Activated naive CD8-positive, alpha-beta T cell treated with anti-CD3 and anti-CD28 coated beads, Interleukin-2, amount 10 ng/mL, durations not matched to agents 7 days and 5 days (primary cell): ENCODE data around the gene MFSD2A. TPM values are rescaled to one million over a fixed set of nuclear protein-coding genes. Genes with fewer than 3 reads are reported as not detected.

ENCODE experiments used
- ATAC-seq: fragments of 150-1000 bp; cut with Tn5 transposase; one replicate; pipeline ENCODE4 v1.10.0; 2021; ENCODE audit warnings: low read depth, moderate library complexity
- POLR2A ChIA-PET: fragments of 350-600 bp; sonication (Branson Sonifier 250); formaldehyde crosslinking; loops from one replicate; lab custom pipeline; 2021; ENCODE audit warnings: antibody characterized with exemption; lab: Charles Lee
- DNase-seq: peaks from one replicate; pipeline ENCODE4 v3.0.0; 2021
- H3K27ac Mint-ChIP-seq: one replicate; pipeline ENCODE4 v1.8.0; 2022; ENCODE audit warnings: mild to moderate bottlenecking, mixed read lengths
- H3K27me3 Mint-ChIP-seq: one replicate; pipeline ENCODE4 v1.8.0; 2022; ENCODE audit warnings: mild to moderate bottlenecking, moderate library complexity, mixed read lengths
- H3K36me3 Mint-ChIP-seq: one replicate; pipeline ENCODE4 v1.8.0; 2021; ENCODE audit warnings: mild to moderate bottlenecking, mixed read lengths
- H3K4me1 Mint-ChIP-seq: one replicate; pipeline ENCODE4 v1.8.0; 2021; ENCODE audit warnings: mixed read lengths
- H3K4me3 Mint-ChIP-seq: one replicate; pipeline ENCODE4 v1.8.0; 2022; ENCODE audit warnings: mild to moderate bottlenecking, moderate library complexity, mixed read lengths
- H3K9me3 Mint-ChIP-seq: one replicate; pipeline ENCODE4 v1.8.0; 2021; ENCODE audit warnings: mixed read lengths
- total RNA-seq, 2 experiments: library from RNA; stranded (reverse); gene quantifications; one replicate each; pipeline ENCODE4 v1.2.3, GENCODE V29; 2021

The MFSD2A gene
- total RNA-seq, 2 experiments from 2014 or later, result 1.9 to 2.7 TPM

DNA sequence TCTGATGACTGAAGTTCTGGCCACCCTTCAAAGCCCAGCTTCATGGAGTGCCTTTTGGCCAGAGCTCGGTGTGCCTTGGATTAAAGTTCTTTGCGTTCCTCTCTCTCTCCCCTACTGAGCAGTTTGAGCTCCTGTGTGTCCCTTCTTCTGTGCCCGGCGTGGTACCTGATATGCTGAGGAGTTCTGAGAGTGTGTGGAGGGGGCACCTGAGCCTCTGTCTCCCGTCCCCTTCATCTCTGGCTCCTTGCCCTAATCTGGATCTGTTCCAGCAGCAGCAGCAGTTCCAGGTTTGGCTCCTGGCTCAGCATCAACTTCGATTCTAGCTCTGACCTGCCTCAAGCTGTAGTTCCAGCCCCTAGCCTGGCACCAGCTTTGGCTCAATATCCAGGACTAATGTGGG is 28.1 kb upstream of the MFSD2A start:
- no peak for DNase-seq
- POLR2A ChIA-PET, result no interaction called here
- Mint-ChIP-seq H3K27me3 (no peaks in the 10 kb centered on the region), H3K4me3 (no peak overlapping the region), H3K9me3 (no peaks in the 10 kb centered on the region), H3K4me1 (peaks cover 3% of the 10 kb centered on the region), H3K27ac (no peak overlapping the region), H3K36me3 (no peaks in the 10 kb centered on the region)
- ATAC-seq, result no peak

DNA sequence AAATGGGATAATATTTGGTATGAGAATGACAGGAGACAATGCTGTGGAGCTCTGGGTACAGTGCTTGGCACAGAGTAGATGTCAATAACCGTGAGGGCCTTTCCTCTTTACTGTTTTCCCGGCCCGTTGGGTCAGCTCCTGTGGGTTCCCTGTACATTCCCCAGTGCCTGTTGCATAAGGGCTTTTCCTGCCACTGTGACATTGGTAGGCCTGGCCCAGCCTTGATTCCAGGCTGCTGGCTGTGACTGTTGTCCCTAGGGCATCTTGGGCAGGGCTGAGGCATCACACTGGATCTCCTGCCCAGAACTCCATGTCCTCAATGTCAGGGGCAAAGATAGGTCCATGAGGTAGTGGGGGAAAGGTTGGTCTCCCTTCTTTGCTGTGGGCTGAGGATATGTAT is 27.4 kb upstream of the MFSD2A start:
- H3K27ac Mint-ChIP-seq, result no peak overlapping the region
- POLR2A ChIA-PET, result no interaction called here

DNA sequence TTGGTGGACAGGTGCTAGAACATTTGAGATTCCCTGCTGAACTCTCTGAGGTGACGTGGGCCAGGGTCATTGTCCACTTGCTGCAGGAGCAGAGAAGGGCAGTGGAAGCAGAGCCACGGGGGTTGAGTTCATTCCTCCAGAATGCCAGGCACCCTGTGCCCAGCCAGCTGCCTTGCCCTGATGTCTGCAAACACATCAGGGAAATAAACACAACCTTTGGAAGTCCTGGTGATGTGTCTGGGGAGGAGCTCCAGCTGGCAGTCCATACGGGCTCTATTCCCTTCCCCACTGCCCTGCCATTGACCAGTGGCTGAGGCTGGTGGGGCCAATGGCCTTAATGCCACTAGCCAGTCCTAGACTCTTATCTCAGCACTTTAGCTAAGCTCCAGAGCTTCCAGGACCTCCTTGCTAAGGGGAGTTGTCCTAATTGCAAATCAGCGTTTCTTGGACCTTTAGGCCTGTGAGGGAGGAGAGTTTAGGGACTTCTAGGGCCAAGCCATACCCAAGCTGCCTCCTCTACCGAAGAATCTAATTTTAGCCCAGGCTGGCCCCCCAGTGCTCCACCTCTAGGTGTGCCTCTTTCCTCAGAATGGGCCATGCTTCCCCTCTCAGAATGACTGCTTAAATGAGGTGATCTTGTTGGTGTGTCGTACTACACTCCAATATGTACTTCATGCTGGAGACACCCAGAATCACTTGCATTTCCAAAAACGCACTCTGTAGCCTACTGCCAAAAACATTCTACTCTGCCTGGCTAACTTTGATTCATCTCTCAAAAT is 25.9 kb upstream of the MFSD2A start:
- Mint-ChIP-seq H3K9me3 (no peaks in the 10 kb centered on the region), H3K27me3 (no peaks in the 10 kb centered on the region), H3K36me3 (no peaks in the 10 kb centered on the region), H3K4me3 (no peak overlapping the region), H3K27ac (no peak overlapping the region), H3K4me1 (peaks cover 3% of the 10 kb centered on the region)
- DNase-seq (no peak), ATAC-seq (no peak)
- POLR2A ChIA-PET, result no interaction called here

More for the DNA sequence above, 27.4 kb upstream of the MFSD2A start:
- ATAC-seq, result no peak
- no peak overlapping the region for H3K4me3 Mint-ChIP-seq
- peaks cover 3% of the 10 kb centered on the region for H3K4me1 Mint-ChIP-seq
- no peaks in the 10 kb centered on the region for H3K36me3 Mint-ChIP-seq
- H3K9me3 Mint-ChIP-seq, result no peaks in the 10 kb centered on the region
- no peaks in the 10 kb centered on the region for H3K27me3 Mint-ChIP-seq
- DNase-seq, result no peak

DNA sequence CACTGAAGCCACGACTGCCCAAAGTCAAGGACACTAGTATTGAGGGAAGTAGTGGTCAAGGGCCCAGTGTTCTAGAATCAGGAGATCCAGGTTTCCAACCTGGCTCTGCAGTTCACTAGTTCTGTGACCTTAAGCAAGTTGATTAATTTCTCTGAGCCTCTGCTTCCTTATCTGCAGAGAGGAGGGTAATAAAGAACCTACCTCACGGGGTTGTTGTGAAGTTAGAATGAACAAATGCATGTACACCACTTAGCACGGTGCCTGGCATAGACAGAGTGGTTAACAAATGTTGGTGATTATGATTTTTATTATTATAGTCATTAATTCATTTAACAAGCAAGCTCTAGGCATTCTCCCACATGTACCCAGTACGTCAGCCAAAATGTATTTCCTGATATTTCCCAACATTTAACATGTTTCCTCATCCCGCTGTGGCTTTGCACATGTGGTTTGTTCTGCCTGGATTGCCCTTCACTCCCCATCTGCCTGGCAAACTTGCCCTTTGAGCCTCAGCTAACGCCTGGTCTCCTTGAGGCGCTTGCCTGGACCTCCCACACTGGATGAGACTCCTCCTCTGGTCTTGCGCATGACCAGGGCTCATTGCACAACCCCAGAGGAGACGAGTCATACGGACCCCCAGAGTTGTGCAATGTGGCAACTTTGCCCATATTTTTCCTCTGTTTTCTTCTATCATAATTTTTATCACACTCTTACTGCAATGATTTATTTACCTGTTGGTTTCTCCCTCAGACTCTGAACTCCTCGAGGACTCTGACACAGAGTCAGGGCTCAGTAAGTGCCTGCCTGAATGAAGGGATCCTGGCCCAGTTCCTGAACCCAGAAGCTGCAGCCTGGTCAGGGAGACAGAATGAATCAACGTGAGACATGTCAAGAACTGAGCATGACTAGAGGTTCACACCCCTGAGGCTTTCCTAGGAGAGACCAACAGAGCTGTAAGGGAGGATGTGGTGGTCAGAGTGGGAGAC is 20.7 kb upstream of the MFSD2A start:
- POLR2A ChIA-PET, result interaction anchor here (0.7 kb wide), 1 partner anchor 1286 kb away, joined by 6 read pairs; no protein-coding TSS in a partner anchor
- H3K4me3 Mint-ChIP-seq, result no peak overlapping the region
- ATAC-seq (no peak), DNase-seq (no peak)
- H3K27ac Mint-ChIP-seq, result no peak overlapping the region
- H3K9me3 Mint-ChIP-seq, result no peaks in the 10 kb centered on the region
- H3K4me1 Mint-ChIP-seq, result peaks cover 2% of the 10 kb centered on the region
- no peaks in the 10 kb centered on the region for H3K36me3 Mint-ChIP-seq
- H3K27me3 Mint-ChIP-seq, result peaks cover 9% of the 10 kb centered on the region

DNA sequence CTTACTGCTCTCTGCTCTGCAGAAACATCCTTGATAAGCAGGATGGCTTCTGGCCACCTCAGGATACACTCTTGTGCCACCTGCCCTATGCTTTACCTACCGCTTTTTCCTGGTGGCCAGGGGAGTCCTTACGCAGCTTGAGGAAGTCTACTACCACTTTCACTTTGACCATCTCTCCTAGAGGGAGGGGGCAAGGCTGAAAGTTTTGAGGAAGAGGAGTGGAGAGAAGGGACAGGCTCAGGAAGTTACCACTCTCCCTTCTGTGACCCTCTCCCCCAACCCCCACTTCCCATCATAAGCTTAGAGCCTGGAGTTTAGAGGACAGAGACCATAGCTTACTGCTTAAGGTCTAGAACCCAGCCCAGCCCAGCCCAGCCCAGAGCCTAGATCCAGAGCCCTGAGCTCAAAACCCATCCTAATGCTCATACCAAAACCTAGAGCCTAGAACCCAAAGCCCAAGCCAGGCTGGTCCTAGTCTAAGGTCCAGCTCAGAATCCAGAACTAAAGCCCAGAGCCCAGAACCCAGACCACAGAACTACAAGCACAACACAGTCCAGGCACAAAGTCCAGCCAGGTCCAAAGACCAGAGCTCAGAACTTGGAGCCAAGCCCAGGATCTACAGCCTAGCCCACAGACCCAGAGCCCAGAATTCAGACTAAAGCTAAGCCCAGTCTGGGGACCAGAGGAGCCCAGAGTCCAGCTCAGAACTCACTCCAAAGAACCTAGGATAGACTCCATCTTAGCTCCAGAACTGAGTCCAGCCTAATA is 18.0 kb upstream of the MFSD2A start:
- DNase-seq, result no peak
- no peak overlapping the region for H3K4me3 Mint-ChIP-seq
- no peaks in the 10 kb centered on the region for H3K9me3 Mint-ChIP-seq
- H3K27me3 Mint-ChIP-seq, result peaks cover 11% of the 10 kb centered on the region
- H3K27ac Mint-ChIP-seq, result peak overlapping the region; percentile 18
- POLR2A ChIA-PET, result interaction anchor here (1.0 kb wide), 1 partner anchor 17 kb away, joined by 3 read pairs; no protein-coding TSS in a partner anchor
- ATAC-seq, result no peak
- peaks cover 2% of the 10 kb centered on the region for H3K4me1 Mint-ChIP-seq
- no peaks in the 10 kb centered on the region for H3K36me3 Mint-ChIP-seq

DNA sequence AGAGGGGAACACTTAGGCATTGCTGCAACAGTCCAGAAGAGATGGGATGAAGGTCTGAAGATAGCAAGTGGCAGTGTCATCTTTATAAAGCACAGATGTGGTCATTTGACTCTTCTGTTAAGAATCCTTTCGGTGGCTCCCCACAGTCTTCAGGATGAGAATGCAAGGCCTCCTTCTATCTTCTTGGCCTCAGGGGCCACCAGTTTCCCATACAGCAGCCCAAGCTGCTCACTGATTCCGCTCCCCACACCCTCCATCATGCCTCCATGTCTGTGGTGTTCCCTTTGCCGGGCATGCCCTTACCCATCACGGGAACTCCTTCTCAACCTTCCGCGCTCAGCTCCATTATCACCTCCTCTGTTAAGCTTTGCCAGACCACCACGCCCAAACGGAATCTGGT is 16.1 kb upstream of the MFSD2A start:
- no peaks in the 10 kb centered on the region for H3K9me3 Mint-ChIP-seq
- ATAC-seq (no peak), DNase-seq (no peak)
- H3K27me3 Mint-ChIP-seq, result peaks cover 11% of the 10 kb centered on the region
- POLR2A ChIA-PET, result no interaction called here
- H3K4me1 Mint-ChIP-seq, result peaks cover 2% of the 10 kb centered on the region
- no peak overlapping the region for H3K4me3 Mint-ChIP-seq
- H3K36me3 Mint-ChIP-seq, result no peaks in the 10 kb centered on the region
- H3K27ac Mint-ChIP-seq, result no peak overlapping the region

DNA sequence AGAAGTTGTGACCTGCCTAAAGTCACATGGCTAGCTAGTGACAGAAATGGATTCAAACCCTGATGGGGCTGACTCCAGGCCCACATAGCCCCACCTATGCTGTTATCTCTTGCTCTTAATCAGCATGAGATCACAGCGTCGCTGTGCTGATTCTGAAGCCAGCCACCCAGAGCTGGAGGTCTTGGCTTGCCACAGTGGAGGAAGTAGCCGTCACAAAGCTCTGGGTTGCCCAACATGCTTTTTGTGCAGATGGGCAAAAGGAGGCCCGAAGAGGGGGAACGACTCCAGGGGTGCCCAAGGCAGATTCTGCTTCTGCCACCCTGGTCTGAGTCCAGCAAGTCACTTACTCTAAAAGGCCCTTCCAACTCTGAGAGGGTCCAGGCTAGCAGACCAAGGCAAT is 14.7 kb upstream of the MFSD2A start:
- Mint-ChIP-seq H3K27ac (no peak overlapping the region), H3K4me1 (peaks cover 5% of the 10 kb centered on the region), H3K27me3 (peaks cover 5% of the 10 kb centered on the region), H3K36me3 (no peaks in the 10 kb centered on the region), H3K9me3 (no peaks in the 10 kb centered on the region), H3K4me3 (no peak overlapping the region)
- ATAC-seq (no peak), DNase-seq (no peak)
- POLR2A ChIA-PET, result no interaction called here

DNA sequence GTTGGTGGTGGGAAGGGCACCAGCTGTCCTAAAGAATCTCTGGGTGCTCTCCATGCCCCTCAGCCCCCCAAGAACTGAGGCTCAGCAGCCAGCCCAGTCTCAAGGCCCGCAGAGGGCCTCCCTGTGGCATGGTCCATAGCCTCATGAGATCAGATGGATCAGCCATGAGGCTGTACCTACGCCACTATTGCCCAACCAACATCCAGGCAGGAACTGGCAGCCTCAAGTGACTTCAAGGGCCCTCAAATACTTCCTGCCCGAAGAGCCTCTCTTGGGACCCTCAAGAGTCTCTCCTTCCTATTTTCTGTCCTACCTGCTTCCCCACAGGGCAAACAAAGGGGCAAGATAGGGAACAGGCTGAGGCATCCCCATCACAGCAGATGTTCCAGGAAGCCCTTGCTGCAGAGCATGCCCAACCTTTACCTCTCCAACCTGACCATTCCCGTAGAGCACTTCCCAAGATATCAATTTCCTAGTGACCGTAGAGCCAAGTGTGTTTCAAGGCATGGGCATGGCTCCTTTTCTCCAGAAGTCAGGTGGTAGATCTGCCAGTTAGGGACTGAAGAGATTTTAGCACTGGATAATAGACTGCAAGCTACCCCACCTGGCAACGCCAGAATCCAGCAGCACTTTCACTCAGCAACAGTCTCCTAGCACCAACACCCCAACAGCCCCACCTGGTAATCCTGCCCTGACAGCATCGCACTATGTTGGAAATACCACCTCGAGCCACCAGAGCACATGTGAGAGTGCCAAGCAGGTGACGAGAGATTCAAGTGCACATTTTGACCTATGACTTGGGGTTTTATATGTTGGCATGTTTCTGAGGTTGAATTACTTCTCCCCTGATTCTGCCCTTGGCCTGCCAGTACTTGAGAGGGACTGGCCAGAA is 13.7 kb upstream of the MFSD2A start:
- DNase-seq, result no peak
- no peak for ATAC-seq
- Mint-ChIP-seq H3K4me3 (no peak overlapping the region), H3K9me3 (no peaks in the 10 kb centered on the region), H3K27me3 (peaks cover 5% of the 10 kb centered on the region), H3K27ac (no peak overlapping the region), H3K36me3 (no peaks in the 10 kb centered on the region), H3K4me1 (peaks cover 5% of the 10 kb centered on the region)
- POLR2A ChIA-PET, result no interaction called here

DNA sequence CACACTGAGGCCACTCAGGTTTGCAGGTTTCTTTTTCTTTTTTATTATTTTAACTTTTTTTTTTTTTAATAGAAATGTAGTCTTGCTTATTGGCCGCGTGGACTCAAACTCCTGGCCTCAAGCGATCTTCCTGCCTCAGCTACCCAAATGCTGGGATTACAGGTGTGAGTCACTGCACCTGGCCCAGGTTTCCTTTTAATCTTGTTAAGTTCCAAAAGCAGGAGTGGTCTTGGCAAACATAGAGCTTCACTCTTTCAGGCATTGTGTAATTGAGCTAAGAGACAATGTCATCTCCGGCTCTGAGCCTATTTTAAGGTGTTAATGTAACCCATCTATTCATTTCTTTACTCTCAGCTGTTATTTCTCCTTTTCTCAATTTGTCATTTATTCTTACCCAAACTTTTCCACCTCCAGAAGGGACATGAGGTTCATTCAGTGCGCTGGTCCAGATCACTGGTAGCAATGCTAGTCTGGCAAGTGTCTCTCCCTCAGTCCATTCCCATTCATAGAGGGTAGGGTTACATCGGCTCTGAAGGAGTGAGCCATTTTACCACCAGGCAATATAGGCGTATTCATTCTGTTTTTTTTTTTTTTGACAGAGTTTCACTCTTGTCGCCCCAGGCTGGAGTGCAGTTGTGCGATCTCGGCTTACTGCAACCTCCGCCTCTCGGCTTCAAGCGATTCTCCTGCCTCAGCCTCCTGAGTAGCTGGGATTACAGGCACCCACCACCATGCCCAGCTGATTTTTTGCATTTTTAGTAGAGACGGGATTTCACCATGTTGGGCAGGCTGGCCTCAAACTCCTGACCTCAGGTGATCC is 11.3 kb upstream of the MFSD2A start:
- peaks cover 3% of the 10 kb centered on the region for H3K27me3 Mint-ChIP-seq
- no peak for ATAC-seq
- H3K9me3 Mint-ChIP-seq, result no peaks in the 10 kb centered on the region
- DNase-seq, result no peak
- POLR2A ChIA-PET, result no interaction called here
- no peaks in the 10 kb centered on the region for H3K36me3 Mint-ChIP-seq
- no peak overlapping the region for H3K4me3 Mint-ChIP-seq
- peaks cover 4% of the 10 kb centered on the region for H3K4me1 Mint-ChIP-seq
- no peak overlapping the region for H3K27ac Mint-ChIP-seq

DNA sequence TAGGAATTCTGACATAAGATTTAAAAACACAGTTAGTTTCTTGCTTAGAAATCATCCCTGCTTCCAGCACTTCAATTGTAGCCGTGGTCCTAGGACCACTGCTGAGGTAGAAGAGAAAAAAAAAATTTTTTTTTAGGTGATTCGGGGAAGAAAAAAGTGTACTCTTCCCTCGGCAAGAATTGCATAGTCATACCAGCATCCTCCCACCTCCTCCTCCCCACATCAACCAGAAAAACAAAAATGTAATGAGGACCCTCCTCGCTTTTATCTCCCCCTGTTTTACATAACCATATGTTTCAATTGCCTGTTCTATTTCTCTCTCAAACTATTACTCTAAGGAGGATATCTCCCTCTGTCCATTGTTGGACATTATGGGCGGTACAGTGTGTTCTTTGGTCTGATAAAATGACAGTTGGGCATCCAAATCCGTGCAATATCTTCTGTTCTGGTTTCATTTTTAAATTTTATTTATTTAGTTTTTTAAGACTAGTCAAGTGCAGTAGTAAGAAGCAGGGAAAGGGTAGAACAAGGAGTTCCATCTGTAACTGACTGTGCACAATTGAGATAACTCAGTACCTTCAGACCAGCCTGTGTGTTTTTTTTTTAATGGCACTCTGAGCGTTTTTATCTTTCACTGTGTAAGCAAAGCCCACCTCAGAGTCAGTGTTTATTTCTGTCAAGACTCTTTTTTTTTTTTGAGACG is 10.4 kb upstream of the MFSD2A start:
- Mint-ChIP-seq H3K36me3 (no peaks in the 10 kb centered on the region), H3K27ac (no peak overlapping the region), H3K9me3 (no peaks in the 10 kb centered on the region), H3K27me3 (peaks cover 3% of the 10 kb centered on the region), H3K4me1 (peaks cover 4% of the 10 kb centered on the region), H3K4me3 (no peak overlapping the region)
- no peak for DNase-seq
- POLR2A ChIA-PET, result no interaction called here
- ATAC-seq, result no peak

DNA sequence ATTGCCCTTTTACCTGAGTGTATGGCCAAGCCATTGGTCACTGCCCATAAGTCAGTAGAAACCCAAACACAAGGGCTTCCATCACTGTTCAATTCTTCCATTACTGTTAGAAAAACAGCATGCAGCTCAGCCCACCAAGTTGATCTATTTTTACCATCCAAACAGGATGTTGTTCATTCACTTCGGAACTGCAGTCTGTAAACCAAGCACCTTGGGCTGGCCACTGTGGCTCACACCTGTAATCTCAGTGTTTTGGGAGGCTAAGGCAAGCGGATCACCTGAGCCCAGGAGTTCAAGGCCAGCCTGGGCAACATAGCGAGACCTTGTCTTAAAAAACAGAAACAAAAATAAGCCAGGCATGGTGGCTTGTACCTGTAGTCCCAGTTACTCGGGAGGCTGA is 8.7 kb upstream of the MFSD2A start:
- DNase-seq (no peak), ATAC-seq (no peak)
- peaks cover 6% of the 10 kb centered on the region for H3K4me1 Mint-ChIP-seq
- no peak overlapping the region for H3K4me3 Mint-ChIP-seq
- H3K36me3 Mint-ChIP-seq, result no peaks in the 10 kb centered on the region
- POLR2A ChIA-PET, result no interaction called here
- no peak overlapping the region for H3K27ac Mint-ChIP-seq
- peaks cover 2% of the 10 kb centered on the region for H3K27me3 Mint-ChIP-seq
- H3K9me3 Mint-ChIP-seq, result no peaks in the 10 kb centered on the region
